ENCODE measurements around the gene CCDC61. TPM values are rescaled to one million over a fixed set of nuclear protein-coding genes. Genes with fewer than 3 reads are reported as not detected.

Gene CCDC61
- total RNA-seq, 2 experiments from 2014 or later, result 4.9 to 6.6 TPM

DNA sequence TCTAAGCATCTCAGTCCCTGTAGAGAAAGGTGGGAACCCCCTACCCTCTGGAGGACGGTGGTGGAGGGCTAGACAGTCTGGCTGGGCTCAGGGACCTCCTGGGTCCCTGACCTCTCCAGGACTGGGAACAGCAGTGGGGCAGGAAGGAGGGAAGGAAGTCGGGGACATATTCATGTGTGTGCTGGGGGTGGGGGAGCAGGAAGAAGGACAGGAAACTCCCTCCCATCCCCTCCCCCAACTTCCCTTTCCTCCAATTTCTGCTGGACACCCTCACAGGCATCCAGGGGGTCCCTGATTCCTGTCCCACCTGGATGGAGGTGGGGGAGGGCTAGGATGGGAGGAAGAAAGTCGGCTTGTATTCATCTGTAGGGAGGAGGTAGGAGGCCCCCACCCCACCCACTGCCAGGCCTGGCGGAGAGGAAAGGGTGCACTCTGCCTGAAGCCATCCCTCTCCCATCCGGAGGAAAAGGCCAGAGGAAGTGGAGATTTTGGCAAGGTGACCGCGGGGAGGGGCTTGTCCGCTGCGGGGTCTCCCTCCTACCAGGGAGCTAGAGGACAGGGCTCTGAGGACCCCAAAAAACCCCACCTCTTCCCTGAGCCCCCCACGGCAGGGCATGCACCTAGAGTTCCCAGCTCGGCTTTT lies 23.9 kb upstream of the CCDC61 start:
- Histone ChIP-seq H3K4me1 (ENCODE audit: insufficient read depth, low read length) (peaks cover 27% of the 10 kb centered on the region), H3K9me3 (ENCODE audit: control insufficient read depth in 1 of 2, insufficient read depth in 1 of 2, low read length in 2 of 2) (peaks cover 0 to 6% of the 10 kb centered on the region in 2 experiments), H3K27ac (ENCODE audit: low read depth in 1 of 2, low read length in 2 of 2) (no peak overlapping the region), H3K4me3 (ENCODE audit: low read length) (no peak overlapping the region), H3K36me3 (ENCODE audit: insufficient read depth, low read length) (no peaks in the 10 kb centered on the region), H3K27me3 (ENCODE audit: control insufficient read depth in 1 of 2, insufficient read depth in 2 of 2, low read length in 2 of 2) (peaks cover 66% of the 10 kb centered on the region in 2 experiments)
- no peak for DNase-seq
- TF ChIP-seq, protein P1, sequence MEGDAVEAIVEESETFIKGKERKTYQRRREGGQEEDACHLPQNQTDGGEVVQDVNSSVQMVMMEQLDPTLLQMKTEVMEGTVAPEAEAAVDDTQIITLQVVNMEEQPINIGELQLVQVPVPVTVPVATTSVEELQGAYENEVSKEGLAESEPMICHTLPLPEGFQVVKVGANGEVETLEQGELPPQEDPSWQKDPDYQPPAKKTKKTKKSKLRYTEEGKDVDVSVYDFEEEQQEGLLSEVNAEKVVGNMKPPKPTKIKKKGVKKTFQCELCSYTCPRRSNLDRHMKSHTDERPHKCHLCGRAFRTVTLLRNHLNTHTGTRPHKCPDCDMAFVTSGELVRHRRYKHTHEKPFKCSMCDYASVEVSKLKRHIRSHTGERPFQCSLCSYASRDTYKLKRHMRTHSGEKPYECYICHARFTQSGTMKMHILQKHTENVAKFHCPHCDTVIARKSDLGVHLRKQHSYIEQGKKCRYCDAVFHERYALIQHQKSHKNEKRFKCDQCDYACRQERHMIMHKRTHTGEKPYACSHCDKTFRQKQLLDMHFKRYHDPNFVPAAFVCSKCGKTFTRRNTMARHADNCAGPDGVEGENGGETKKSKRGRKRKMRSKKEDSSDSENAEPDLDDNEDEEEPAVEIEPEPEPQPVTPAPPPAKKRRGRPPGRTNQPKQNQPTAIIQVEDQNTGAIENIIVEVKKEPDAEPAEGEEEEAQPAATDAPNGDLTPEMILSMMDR (IDR thresholded peaks at IDR 0.05), result no peak
- H3K27me3 Mint-ChIP-seq, result peaks cover 85% of the 10 kb centered on the region
- H3K27ac Mint-ChIP-seq, result no peak overlapping the region
- no peak for ATAC-seq (ENCODE audit: poor library complexity)
- no peaks in the 10 kb centered on the region for H3K36me3 Mint-ChIP-seq (ENCODE audit: low read depth)
- peaks cover 18% of the 10 kb centered on the region for H3K4me1 Mint-ChIP-seq (ENCODE audit: low read depth)
- H3K4me3 Mint-ChIP-seq, result peak overlapping the region; percentile 46
- POLR2A ChIA-PET, result no interaction called here
- CTCF ChIA-PET, result no interaction called here
- no peaks in the 10 kb centered on the region for H3K9me3 Mint-ChIP-seq
- intact Hi-C loops (cut with DNase I, micrococcal nuclease), result no loop called here

DNA sequence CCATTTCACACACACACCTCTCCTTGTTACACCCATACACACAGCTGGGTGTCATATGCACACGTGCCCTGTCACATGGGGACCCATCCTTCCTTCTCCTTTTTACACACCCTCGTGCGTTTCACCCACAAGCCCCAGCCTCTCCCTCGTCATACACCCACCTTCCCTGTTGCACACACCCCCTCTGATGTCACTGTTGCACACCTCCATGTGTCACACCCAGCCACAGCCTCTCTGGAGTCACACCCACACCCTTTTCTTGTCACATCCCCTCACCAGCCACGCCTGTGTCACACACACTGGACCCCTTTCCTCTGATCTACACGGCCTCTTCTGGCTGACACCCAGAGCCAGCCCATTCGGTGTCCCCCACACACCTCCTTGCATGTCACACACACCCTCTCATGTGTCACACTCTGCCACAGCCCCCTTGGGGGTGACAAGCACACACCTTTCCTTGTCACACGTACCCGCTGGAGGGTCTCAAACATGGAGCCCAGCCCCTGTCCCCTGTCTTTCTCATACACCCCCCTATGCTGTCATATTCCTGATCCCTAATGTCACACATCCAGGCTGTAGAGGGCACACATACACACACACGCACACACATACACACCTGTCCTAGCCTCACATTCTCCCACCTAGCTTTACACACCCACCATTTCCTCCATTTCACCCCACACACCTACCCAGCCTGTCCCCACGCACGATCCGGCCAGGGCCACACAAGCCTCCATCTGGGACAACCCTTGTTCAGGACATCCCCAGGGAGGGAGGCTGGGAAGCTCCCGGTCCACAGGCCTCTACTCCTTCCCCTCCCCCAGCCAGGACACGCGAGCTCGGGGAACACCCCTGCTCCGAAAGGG lies 23.0 kb upstream of the CCDC61 start:
- no peaks in the 10 kb centered on the region for H3K36me3 Mint-ChIP-seq (ENCODE audit: low read depth)
- ChIA-PET POLR2A (interaction anchor here (0.8 kb wide), 1 partner anchor 23 kb away, joined by 3 read pairs; the partner anchor contains the start of gene CCDC61), CTCF (no interaction called here)
- H3K27ac ChIP-seq (ENCODE audit: low read depth in 1 of 2, low read length in 2 of 2), result no peak overlapping the region
- H3K9me3 ChIP-seq (ENCODE audit: control insufficient read depth in 1 of 2, insufficient read depth in 1 of 2, low read length in 2 of 2), result peaks cover 0 to 6% of the 10 kb centered on the region in 2 experiments
- intact Hi-C loops (cut with DNase I, micrococcal nuclease), result no loop called here
- ATAC-seq (ENCODE audit: poor library complexity) (peak; percentile 82), DNase-seq (peak in 8 of 14 experiments; percentile 8 to 66 (median 30))
- H3K4me3 ChIP-seq (ENCODE audit: low read length), result no peak overlapping the region
- peak overlapping the region; percentile 1 for H3K4me3 Mint-ChIP-seq
- H3K27me3 Mint-ChIP-seq, result peaks cover 83% of the 10 kb centered on the region
- peaks cover 27% of the 10 kb centered on the region for H3K4me1 ChIP-seq (ENCODE audit: insufficient read depth, low read length)
- H3K4me1 Mint-ChIP-seq (ENCODE audit: low read depth), result peaks cover 18% of the 10 kb centered on the region
- no peaks in the 10 kb centered on the region for H3K9me3 Mint-ChIP-seq
- no peaks in the 10 kb centered on the region for H3K36me3 ChIP-seq (ENCODE audit: insufficient read depth, low read length)
- H3K27me3 ChIP-seq (ENCODE audit: control insufficient read depth in 1 of 2, insufficient read depth in 2 of 2, low read length in 2 of 2), result peaks cover 62% of the 10 kb centered on the region in 2 experiments
- H3K27ac Mint-ChIP-seq, result no peak overlapping the region
- TF ChIP-seq, protein P1 (IDR thresholded peaks at IDR 0.05), result no peak

DNA sequence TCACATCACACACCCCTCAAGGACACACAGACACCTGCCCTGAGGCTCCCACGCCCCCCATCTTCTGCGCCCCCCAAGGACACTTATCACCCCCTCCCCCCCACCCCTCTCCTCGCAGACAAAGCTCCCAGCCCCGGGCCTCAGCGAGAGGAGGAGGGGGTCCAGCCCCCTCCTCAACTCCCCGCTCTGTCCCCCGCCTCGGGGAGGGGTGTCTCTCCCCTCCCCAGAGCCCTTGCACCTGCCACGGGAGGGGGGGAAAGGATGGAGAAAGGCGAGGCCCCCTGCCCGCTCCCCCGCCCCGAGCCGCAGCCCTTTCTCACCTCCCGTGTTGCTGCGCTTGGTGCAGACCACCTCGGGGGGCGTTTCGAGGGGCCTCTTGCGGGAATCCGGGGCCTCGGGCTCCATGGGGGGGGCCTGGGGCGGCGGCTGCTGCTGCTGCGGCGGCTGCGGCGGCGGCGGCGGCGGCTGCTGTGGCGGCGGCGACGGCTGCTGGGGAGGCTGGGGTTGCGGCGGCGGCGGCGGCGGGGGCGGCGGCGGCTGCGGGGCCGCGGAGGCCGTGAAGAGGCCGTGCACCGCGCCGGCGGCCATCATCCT lies 22.2 kb upstream of the CCDC61 start:
- CTCF ChIA-PET, result no interaction called here

More for the DNA sequence above, 22.2 kb upstream of the CCDC61 start:
- Histone ChIP-seq H3K27ac (ENCODE audit: low read depth in 1 of 2, low read length in 2 of 2) (no peak overlapping the region), H3K4me3 (ENCODE audit: low read length) (no peak overlapping the region), H3K9me3 (ENCODE audit: control insufficient read depth in 1 of 2, insufficient read depth in 1 of 2, low read length in 2 of 2) (peaks cover 0 to 6% of the 10 kb centered on the region in 2 experiments), H3K27me3 (ENCODE audit: control insufficient read depth in 1 of 2, insufficient read depth in 2 of 2, low read length in 2 of 2) (peaks cover 59 to 65% of the 10 kb centered on the region in 2 experiments), H3K36me3 (ENCODE audit: insufficient read depth, low read length) (no peaks in the 10 kb centered on the region), H3K4me1 (ENCODE audit: insufficient read depth, low read length) (peaks cover 27% of the 10 kb centered on the region)
- no peaks in the 10 kb centered on the region for H3K36me3 Mint-ChIP-seq (ENCODE audit: low read depth)
- peaks cover 18% of the 10 kb centered on the region for H3K4me1 Mint-ChIP-seq (ENCODE audit: low read depth)
- POLR2A ChIA-PET, result interaction anchor here (0.8 kb wide), 1 partner anchor 22 kb away, joined by 3 read pairs; the partner anchor contains the start of gene CCDC61
- intact Hi-C loops (cut with DNase I, micrococcal nuclease), result no loop called here
- TF ChIP-seq, protein P1 (IDR thresholded peaks at IDR 0.05), result no peak
- no peak overlapping the region for H3K4me3 Mint-ChIP-seq
- no peaks in the 10 kb centered on the region for H3K9me3 Mint-ChIP-seq
- peaks cover 83% of the 10 kb centered on the region for H3K27me3 Mint-ChIP-seq
- H3K27ac Mint-ChIP-seq, result no peak overlapping the region
- peak in 3 of 14 experiments; percentile 9 to 38 (median 26) for DNase-seq
- no peak for ATAC-seq (ENCODE audit: poor library complexity)
